GM18858 (cell line): Measurements from ENCODE around the gene DROSHA.
A peak's percentile ranks its signal among the peaks of the same experiment; 100 is the strongest.
"Not testable (repeated sequence)": the region's sequence is repeated elsewhere in the genome, so short reads cannot be mapped to it uniquely, and the experiment has no call there.

Source experiments
- ATAC-seq: cut with Tn5 transposase; IDR thresholded peaks from one replicate; pipeline ENCODE4 v1.9.1; 2021; ENCODE audit not compliant: unreplicated experiment

DROSHA gene

GRCh38 chr5:31382051-31382878, 149.6 kb downstream of the DROSHA start:
- peak; percentile 74 for ATAC-seq

- no peak for ATAC-seq
Observed at GRCh38 chr5:31381299-31381698, 150.6 kb downstream of the DROSHA start.

- no peak for ATAC-seq
Observed at GRCh38 chr5:31380049-31380448, 151.8 kb downstream of the DROSHA start.

- ATAC-seq = no peak
Observed at GRCh38 chr5:31378838-31379237, 153.1 kb downstream of the DROSHA start.

- no peak for ATAC-seq
Observed at GRCh38 chr5:31378136-31378535, 153.8 kb downstream of the DROSHA start.

- ATAC-seq = no peak
Observed at GRCh38 chr5:31377274-31377946, 154.5 kb downstream of the DROSHA start.

GRCh38 chr5:31375999-31376720, 155.7 kb downstream of the DROSHA start:
- ATAC-seq = no peak

- no peak for ATAC-seq
Observed at GRCh38 chr5:31372124-31372523, 159.8 kb downstream of the DROSHA start.

- no peak for ATAC-seq
Observed at GRCh38 chr5:31366941-31367340, 165.0 kb downstream of the DROSHA start.

GRCh38 chr5:31365776-31366175, 166.1 kb downstream of the DROSHA start:
- ATAC-seq = no peak

GRCh38 chr5:31364881-31365636, 166.8 kb downstream of the DROSHA start:
- no peak for ATAC-seq

GRCh38 chr5:31362931-31363568, 168.8 kb downstream of the DROSHA start:
- ATAC-seq = no peak

- no peak for ATAC-seq
Observed at GRCh38 chr5:31362529-31362900, 169.4 kb downstream of the DROSHA start.

- ATAC-seq = not testable (repeated sequence)
Observed at GRCh38 chr5:31361704-31362528, 170.0 kb downstream of the DROSHA start.

GRCh38 chr5:31361234-31361633, 170.7 kb downstream of the DROSHA start:
- ATAC-seq = no peak

GRCh38 chr5:31359839-31360238, 172.1 kb downstream of the DROSHA start:
- peak; percentile 92 for ATAC-seq

GRCh38 chr5:31357038-31357437, 174.9 kb downstream of the DROSHA start:
- no peak for ATAC-seq

- ATAC-seq = no peak
Observed at GRCh38 chr5:31355337-31355736, 176.6 kb downstream of the DROSHA start.
